Measurements from ENCODE around the gene PLP2. TPM values are rescaled to one million over a fixed set of nuclear protein-coding genes. Genes with fewer than 3 reads are reported as not detected.
A peak's percentile ranks its signal among the peaks of the same experiment; 100 is the strongest.

The PLP2 gene
- total RNA-seq, 1 donor from 2014 or later = 3.9 TPM

DNA sequence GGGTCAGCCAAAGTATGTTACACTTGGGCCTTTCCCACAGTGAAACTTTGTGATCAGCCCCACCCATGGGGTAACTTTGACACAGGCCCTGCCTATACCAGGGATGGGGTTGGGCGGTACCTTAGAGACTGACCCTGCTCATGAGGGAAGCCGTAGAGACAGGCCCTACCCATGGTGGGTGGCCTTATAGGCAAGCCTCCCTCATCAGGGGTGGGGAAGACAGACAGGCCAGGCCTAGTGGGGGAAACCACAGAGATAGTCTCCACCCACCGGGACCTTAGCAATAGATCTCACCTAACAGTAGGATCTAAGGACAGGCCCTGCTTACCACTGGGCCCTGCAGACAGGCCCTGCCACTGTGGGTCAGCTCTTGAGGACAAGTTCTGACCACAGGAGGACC lies 6.8 kb downstream of the PLP2 start:
- Mint-ChIP-seq H3K36me3 (ENCODE audit: insufficient read depth) (peaks cover 32% of the 10 kb centered on the region), H3K4me3 (ENCODE audit: low read depth) (no peak overlapping the region), H3K4me1 (ENCODE audit: low read depth) (no peaks in the 10 kb centered on the region), H3K27me3 (no peaks in the 10 kb centered on the region), H3K9me3 (ENCODE audit: low read depth) (peaks cover 15% of the 10 kb centered on the region), H3K27ac (no peak overlapping the region)
- TF ChIP-seq, protein P1, sequence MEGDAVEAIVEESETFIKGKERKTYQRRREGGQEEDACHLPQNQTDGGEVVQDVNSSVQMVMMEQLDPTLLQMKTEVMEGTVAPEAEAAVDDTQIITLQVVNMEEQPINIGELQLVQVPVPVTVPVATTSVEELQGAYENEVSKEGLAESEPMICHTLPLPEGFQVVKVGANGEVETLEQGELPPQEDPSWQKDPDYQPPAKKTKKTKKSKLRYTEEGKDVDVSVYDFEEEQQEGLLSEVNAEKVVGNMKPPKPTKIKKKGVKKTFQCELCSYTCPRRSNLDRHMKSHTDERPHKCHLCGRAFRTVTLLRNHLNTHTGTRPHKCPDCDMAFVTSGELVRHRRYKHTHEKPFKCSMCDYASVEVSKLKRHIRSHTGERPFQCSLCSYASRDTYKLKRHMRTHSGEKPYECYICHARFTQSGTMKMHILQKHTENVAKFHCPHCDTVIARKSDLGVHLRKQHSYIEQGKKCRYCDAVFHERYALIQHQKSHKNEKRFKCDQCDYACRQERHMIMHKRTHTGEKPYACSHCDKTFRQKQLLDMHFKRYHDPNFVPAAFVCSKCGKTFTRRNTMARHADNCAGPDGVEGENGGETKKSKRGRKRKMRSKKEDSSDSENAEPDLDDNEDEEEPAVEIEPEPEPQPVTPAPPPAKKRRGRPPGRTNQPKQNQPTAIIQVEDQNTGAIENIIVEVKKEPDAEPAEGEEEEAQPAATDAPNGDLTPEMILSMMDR (IDR thresholded peaks at IDR 0.05; ENCODE audit: unreplicated experiment) = no peak
- DNase-seq (ENCODE audit: low spot score, unreplicated experiment) = no peak

DNA sequence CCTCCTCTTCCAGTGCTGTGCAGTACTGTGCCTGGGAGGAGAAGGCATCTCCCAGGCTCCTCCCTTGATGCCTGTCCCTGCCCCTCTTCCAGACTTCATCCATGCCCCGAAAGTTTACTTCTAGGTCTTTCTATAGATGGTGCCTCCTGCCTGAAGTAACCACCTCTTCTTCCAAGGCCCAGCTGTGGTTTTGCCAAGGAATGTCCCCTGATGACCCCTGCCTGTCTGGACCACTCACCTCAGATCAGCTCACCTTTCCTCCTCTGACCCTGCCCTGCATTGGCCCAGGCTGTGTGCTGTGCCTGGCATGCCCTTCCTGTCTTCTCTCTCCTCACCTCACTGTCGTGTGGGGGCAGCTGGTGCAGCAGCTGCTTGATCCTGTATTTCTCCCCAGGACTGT lies 7.7 kb downstream of the PLP2 start:
- Mint-ChIP-seq H3K27ac (no peak overlapping the region), H3K36me3 (ENCODE audit: insufficient read depth) (peaks cover 32% of the 10 kb centered on the region), H3K9me3 (ENCODE audit: low read depth) (peaks cover 15% of the 10 kb centered on the region), H3K4me1 (ENCODE audit: low read depth) (no peaks in the 10 kb centered on the region), H3K4me3 (ENCODE audit: low read depth) (no peak overlapping the region), H3K27me3 (no peaks in the 10 kb centered on the region)
- TF ChIP-seq, protein P1 (IDR thresholded peaks at IDR 0.05; ENCODE audit: unreplicated experiment) = no peak
- no peak for DNase-seq (ENCODE audit: low spot score, unreplicated experiment)

DNA sequence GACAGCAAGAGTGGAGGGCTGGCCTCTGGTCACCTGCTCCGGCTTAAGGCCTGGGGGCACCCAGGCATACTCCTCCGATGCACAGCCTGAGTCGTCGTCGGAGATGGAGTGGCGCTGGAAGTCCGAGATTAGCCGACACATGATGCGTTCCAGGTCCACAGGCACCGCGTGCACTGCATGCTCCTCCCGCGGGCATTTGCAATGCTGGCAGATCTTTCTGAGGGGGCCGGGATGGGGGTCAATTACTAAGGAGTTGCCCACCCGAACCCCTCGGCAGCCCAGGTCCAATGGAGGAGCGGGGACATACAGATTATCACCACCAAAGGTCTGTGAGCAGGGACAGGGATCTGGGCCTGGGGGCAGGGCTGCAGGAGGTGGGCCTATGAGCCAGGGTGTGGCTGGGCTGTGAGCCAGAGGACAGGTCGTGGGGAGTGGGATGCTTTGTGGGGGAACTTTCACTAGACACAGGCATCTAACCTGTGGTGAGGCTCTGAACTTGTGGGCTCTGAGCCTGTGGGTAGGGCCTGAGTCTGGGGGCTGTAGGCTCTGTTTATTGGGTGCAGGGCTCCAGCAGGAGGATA lies 12.1 kb downstream of the PLP2 start:
- Mint-ChIP-seq H3K9me3 (ENCODE audit: low read depth) (peaks cover 15% of the 10 kb centered on the region), H3K27ac (no peak overlapping the region), H3K4me1 (ENCODE audit: low read depth) (peaks cover 5% of the 10 kb centered on the region), H3K36me3 (ENCODE audit: insufficient read depth) (peaks cover 16% of the 10 kb centered on the region), H3K27me3 (no peaks in the 10 kb centered on the region), H3K4me3 (ENCODE audit: low read depth) (peak overlapping the region; percentile 64)
- no peak for DNase-seq (ENCODE audit: low spot score, unreplicated experiment)
- TF ChIP-seq, protein P1 (IDR thresholded peaks at IDR 0.05; ENCODE audit: unreplicated experiment) = no peak

DNA sequence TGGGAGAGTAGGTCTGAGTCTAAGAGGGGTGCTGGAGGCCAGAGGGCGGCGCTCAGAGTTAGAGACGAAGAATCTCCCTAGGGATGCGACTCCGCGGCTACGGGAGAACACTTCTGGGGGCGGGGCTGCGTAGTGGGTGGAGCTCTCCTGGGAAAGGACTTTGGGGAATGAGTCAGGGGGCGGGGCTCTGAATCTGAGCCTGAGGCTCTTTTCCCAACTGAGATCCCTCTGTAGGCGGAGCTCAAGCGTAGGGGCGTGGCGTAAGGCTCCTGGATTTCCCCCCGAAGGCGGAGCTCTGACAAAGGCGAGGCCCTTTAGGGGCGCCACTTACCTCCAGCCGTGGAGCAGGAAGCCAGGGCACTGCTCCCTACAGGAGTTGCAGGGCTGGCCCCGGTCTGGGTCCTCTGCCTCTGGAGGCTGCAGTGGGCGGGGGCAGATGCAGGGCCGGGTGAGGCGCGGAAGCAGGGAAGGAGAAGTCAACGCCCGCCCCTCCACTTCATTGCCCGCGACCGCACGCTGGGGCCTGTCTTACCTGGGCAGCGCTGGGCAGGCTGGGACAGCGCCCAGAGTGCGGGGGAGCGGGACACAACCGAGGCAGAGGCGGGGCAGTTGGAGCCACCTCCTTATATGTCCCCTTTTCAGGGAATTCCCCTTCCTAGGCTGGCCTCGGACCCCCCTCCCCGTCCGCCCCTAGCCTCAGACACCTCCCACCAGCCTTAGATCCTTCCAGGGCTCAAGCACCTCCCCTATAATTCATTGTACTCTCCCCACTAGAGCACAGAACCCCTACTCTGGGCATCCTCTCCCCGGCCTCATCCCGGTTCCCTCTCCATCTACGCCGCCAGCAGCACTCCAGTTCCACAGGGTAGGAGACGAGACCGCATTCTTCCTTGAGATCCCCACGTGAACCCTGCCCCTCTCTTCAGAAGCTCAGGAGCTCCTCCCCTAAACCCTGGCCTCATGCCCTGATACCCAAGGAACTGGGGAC lies 12.9 kb downstream of the PLP2 start:
- TF ChIP-seq, protein P1 (IDR thresholded peaks at IDR 0.05; ENCODE audit: unreplicated experiment) = no peak
- DNase-seq (ENCODE audit: low spot score, unreplicated experiment) = peak; percentile 66
- H3K4me3 Mint-ChIP-seq (ENCODE audit: low read depth) = peak overlapping the region; percentile 64
- no peak overlapping the region for H3K27ac Mint-ChIP-seq
- peaks cover 10% of the 10 kb centered on the region for H3K9me3 Mint-ChIP-seq (ENCODE audit: low read depth)
- H3K36me3 Mint-ChIP-seq (ENCODE audit: insufficient read depth) = peaks cover 11% of the 10 kb centered on the region
- peaks cover 5% of the 10 kb centered on the region for H3K4me1 Mint-ChIP-seq (ENCODE audit: low read depth)
- H3K27me3 Mint-ChIP-seq = no peaks in the 10 kb centered on the region

DNA sequence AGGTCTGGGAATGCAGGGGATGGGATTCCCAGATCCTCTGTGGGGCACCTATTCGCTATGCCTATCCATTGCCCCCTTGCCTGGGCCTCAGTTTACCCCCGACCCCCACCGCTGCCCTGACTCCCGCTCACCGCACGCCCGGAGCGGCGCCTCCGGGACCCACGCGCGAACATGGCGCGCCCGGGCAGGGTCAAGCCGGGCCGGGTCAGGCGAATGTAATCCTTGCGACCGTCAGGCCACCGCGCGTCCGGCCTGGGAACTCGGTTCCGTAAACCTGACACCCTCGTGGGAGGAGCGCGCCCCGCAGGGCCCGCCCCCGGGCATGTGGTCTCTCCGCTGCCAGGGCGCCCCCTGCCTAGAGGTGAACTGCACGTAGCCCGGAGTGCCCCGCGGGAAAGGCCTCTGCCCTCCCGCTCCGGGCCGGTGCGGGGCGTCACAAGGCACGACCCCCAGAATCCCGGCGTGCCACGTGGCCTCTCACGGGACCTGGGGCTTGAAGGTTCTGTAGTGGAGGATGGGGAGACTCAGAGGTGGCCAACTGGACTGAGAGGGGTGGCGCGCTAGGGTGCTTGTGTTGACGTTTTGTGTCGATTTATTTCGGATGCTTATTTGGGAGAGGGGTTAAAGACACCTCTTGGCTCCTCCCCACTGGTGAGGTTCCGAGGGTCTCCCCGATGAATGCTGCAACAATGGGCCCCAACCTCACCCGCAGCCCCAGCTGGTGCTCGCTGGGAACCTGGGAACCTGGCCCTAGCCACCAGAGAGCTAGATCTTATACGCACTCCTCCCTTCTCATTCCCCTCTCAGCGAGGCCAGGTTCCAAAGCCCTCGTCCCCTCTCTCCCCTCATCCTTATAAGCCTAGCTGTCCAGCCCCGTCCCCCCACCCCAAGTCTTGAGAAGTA lies 14.7 kb downstream of the PLP2 start, which contains the start of gene PRICKLE3:
TSS of gene PRICKLE3 (minus strand) at position 249 of the 903 bp plus-strand sequence. CDS start at position 173, 76 bp downstream.
- H3K36me3 Mint-ChIP-seq (ENCODE audit: insufficient read depth) = peaks cover 7% of the 10 kb centered on the region
- H3K27me3 Mint-ChIP-seq = no peaks in the 10 kb centered on the region
- TF ChIP-seq, protein P1 (IDR thresholded peaks at IDR 0.05; ENCODE audit: unreplicated experiment) = peak; percentile 42
- H3K9me3 Mint-ChIP-seq (ENCODE audit: low read depth) = peaks cover 6% of the 10 kb centered on the region
- H3K27ac Mint-ChIP-seq = no peak within 1 kb of the TSS
- H3K4me1 Mint-ChIP-seq (ENCODE audit: low read depth) = peaks cover 9% of the 10 kb centered on the region
- peak within 1 kb of the TSS; percentile 64 for H3K4me3 Mint-ChIP-seq (ENCODE audit: low read depth)
- peak; percentile 51 for DNase-seq (ENCODE audit: low spot score, unreplicated experiment)

Data from progenitor cell of endocrine pancreas (in vitro differentiated cells).